Panc1 (cell line): ENCODE results near the gene ZBTB7A.

ENCODE experiments used
- CTCF ChIP-seq: fragments of 450-650 bp; IDR thresholded peaks from 2 replicates; pipeline ENCODE4 v1.5.1; 2017; ENCODE audit warnings: mild to moderate bottlenecking
- POLR2AphosphoS5 ChIP-seq: IDR thresholded peaks from 2 replicates; pipeline ENCODE4 v1.6.1; 2012; ENCODE audit warnings: mild to moderate bottlenecking, low read depth, low read length, moderate library complexity
- REST ChIP-seq, 2 experiments: IDR thresholded peaks; 2 replicates each; pipeline ENCODE4 v1.6.1; 2011 to 2012; ENCODE audit warnings: low read depth in 2 of 2, control low read depth in 1 of 2, low read length in 1 of 2, mild to moderate bottlenecking in 1 of 2, moderate library complexity in 1 of 2; ENCODE audit not compliant: insufficient read depth in 1 of 2
- SIN3A ChIP-seq: IDR thresholded peaks from 2 replicates; pipeline ENCODE4 v1.6.1; 2012; ENCODE audit warnings: low read depth, mild to moderate bottlenecking, low read length, moderate library complexity, borderline replicate concordance; ENCODE audit not compliant: insufficient read depth
- TCF7L2 ChIP-seq: IDR thresholded peaks from 2 replicates; pipeline ENCODE4 v1.6.1; 2011; ENCODE audit warnings: mild to moderate bottlenecking, low read depth, low read length, inconsistent platforms

DNA sequence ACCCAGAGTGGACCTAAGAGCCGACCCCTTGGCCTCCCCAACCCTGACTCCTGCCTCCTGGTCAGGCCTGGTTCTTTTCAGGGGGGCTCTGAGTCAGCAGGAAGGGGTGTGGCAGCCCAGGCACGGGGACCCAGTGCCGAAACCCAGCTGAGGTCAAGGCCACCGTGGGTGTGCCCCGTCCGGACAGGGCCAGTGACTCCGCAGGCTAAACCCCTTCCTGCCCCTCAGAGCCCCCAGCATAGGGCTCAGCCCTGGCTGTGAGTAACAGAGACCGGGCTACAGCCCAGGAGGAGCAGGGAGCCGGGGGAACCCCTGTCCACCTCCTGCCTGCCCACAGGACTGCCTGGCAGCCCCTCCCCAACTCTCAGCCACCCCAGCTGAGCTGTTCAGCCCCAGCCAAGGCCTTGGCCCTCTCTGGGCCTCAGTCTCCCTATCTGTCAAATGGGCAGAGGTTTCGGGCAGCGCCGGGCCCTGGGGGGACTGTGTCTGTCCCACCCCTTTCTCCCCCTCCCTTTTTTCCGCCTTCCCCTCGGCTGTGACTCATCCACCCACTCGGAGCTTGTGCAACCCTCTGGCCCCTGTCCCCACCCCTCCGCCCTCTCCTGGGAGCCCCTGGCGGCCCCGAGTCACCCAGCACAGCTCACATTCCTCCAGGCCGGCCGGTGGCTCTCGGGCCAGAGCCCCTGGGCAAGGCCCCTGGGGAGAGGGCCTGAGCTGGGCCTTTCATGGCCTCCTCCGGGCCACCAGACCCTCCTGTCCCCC lies 8.6 kb downstream of the ZBTB7A start:
- TF ChIP-seq CTCF = no peak
- TF ChIP-seq SIN3A = no peak
- no peak for TF ChIP-seq POLR2AphosphoS5
- no peak for TF ChIP-seq REST (IDR thresholded peaks at IDR 0.05; ENCODE audit: insufficient read depth in 1 of 2, low read depth in 2 of 2, low read length in 1 of 2)
- TF ChIP-seq TCF7L2 = no peak
